GM13977 (cell line): ENCODE data around the gene FMNL2.
A peak's percentile ranks its signal among the peaks of the same experiment; 100 is the strongest.

Source experiments
- DNase-seq: peaks from one replicate; pipeline ENCODE4 v3.0.0; 2012; ENCODE audit warnings: low spot score
- CTCF ChIP-seq: IDR thresholded peaks from 2 replicates; pipeline ENCODE4 v1.5.1; 2012; ENCODE audit warnings: mild to moderate bottlenecking, control low read depth; ENCODE audit not compliant: insufficient read depth; ENCODE audit errors: extremely low read depth, missing control alignments
- in situ Hi-C: fragments of 300-500 bp; cut with MboI; formaldehyde crosslinking; loops from one replicate; pipeline ENCODE4 v1.12.0; 2022; ENCODE audit warnings: low sequenced_read_pairs, low pct_unique_long_range_greater_than_20kb, mixed read lengths, inconsistent platforms; ENCODE audit not compliant: unreplicated experiment

FMNL2 gene

DNA sequence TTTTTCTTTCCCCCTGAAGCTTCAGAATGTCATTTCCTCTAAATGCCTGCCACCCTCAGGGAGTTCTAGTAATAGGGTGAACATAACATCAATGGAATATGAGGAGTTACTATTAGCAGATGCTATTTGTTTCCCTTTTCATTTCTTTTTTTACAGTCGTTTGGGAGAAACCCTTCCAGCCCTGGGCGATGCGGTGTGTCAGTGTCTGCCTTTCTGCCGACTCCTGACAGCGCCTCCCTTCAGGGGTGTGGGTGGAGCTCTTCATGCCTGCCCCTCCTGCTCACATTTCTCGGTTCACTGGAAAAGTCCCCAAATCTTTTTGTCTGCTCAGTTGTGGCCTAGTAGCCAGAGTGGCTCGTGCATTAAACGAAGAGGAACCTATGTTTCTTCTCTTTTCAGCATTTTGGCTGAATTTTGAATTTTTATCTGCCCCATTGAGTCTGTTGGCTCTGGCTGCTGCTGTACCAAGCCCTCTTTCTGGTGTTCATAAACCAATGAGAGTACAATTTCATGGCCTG is 72.3 kb downstream of the FMNL2 start:
- DNase-seq: peak; percentile 60
- no peak for TF ChIP-seq CTCF
- in situ Hi-C loops: no loop called here

GRCh38 chr2:152407806-152408205 is 72.8 kb downstream of the FMNL2 start:
- in situ Hi-C loops: no loop called here
- no peak for TF ChIP-seq CTCF
- no peak for DNase-seq

- no peak for TF ChIP-seq CTCF
- DNase-seq: no peak
- in situ Hi-C loops: no loop called here
These were observed 73.3 kb downstream of the FMNL2 start for GRCh38 chr2:152408254-152408653.

GRCh38 chr2:152409386-152410164 is 74.6 kb downstream of the FMNL2 start:
- no peak for TF ChIP-seq CTCF
- in situ Hi-C loops: no loop called here
- DNase-seq: no peak

GRCh38 chr2:152410165-152410597 is 75.2 kb downstream of the FMNL2 start:
- no peak for TF ChIP-seq CTCF
- DNase-seq: no peak
- in situ Hi-C loops: no loop called here

GRCh38 chr2:152411154-152411553 is 76.2 kb downstream of the FMNL2 start:
- no peak for TF ChIP-seq CTCF
- DNase-seq: no peak
- in situ Hi-C loops: no loop called here
